Loucy (cell line): ENCODE results near the gene PPP1R13B.

Experiments used
- H2AFZ ChIP-seq: fragments of 200-600 bp; sonication (generic); 2 replicates; pipeline ENCODE4 v1.6.0; 2016; ENCODE audit warnings: antibody characterized with exemption, mild to moderate bottlenecking, low read length, moderate library complexity
- H3F3A ChIP-seq: fragments of 200-600 bp; 2 replicates; pipeline ENCODE4 v1.6.0; 2016; ENCODE audit warnings: antibody characterized with exemption, low read depth, mild to moderate bottlenecking
- H3K27me3 ChIP-seq: fragments of 200-600 bp; sonication (generic); 2 replicates; pipeline ENCODE4 v1.6.1; 2014; ENCODE audit warnings: low read length, mild to moderate bottlenecking; ENCODE audit not compliant: insufficient read depth, poor library complexity, severe bottlenecking
- H3K36me3 ChIP-seq: fragments of 200-600 bp; sonication (generic); 2 replicates; pipeline ENCODE4 v1.6.1; 2016; ENCODE audit warnings: low read length; ENCODE audit not compliant: insufficient read depth
- H3K4me1 ChIP-seq: fragments of 200-600 bp; sonication (generic); 2 replicates; pipeline ENCODE4 v1.5.1; 2014; ENCODE audit warnings: low read length, mild to moderate bottlenecking; ENCODE audit not compliant: insufficient read depth, poor library complexity, severe bottlenecking
- H3K4me2 ChIP-seq: fragments of 200-600 bp; sonication (generic); 2 replicates; pipeline ENCODE4 v1.6.0; 2014; ENCODE audit warnings: antibody characterized with exemption, low read length, low read depth, mild to moderate bottlenecking; ENCODE audit not compliant: poor library complexity, severe bottlenecking
- H3K4me3 ChIP-seq: fragments of 200-600 bp; sonication (generic); 2 replicates; pipeline ENCODE4 v1.5.1; 2014; ENCODE audit warnings: low read length, mild to moderate bottlenecking, mixed read lengths; ENCODE audit not compliant: poor library complexity, severe bottlenecking
- H3K79me2 ChIP-seq: fragments of 200-600 bp; sonication (generic); 2 replicates; pipeline ENCODE4 v1.6.1; 2014; ENCODE audit warnings: low read length; ENCODE audit not compliant: insufficient read depth
- H3K9ac ChIP-seq: fragments of 200-600 bp; sonication (generic); 2 replicates; pipeline ENCODE4 v1.6.0; 2014; ENCODE audit warnings: mild to moderate bottlenecking, low read depth, low read length, moderate library complexity; ENCODE audit not compliant: poor library complexity, severe bottlenecking
- H3K9me2 ChIP-seq: fragments of 200-600 bp; sonication (generic); replicated peaks from 2 replicates; pipeline ENCODE4 v1.6.1; 2016; ENCODE audit warnings: low read depth, low read length, mixed read lengths
- H3K9me3 ChIP-seq: fragments of 200-600 bp; sonication (generic); 2 replicates; pipeline ENCODE4 v1.6.1; 2014; ENCODE audit warnings: mild to moderate bottlenecking, antibody characterized with exemption, low read length, low read depth; ENCODE audit not compliant: insufficient read depth
- H4K20me1 ChIP-seq: fragments of 200-600 bp; sonication (generic); 2 replicates; pipeline ENCODE4 v1.6.0; 2014; ENCODE audit warnings: antibody characterized with exemption, low read length, mild to moderate bottlenecking; ENCODE audit not compliant: insufficient read depth, poor library complexity, severe bottlenecking
- CTCF ChIP-seq: fragments of 200-600 bp; sonication (generic); conservative IDR thresholded peaks from 2 replicates; pipeline ENCODE4 v1.5.1; 2014; ENCODE audit warnings: mild to moderate bottlenecking, antibody characterized with exemption, low read length
- EZH2phosphoT487 ChIP-seq: fragments of 200-600 bp; IDR thresholded peaks from 2 replicates; pipeline ENCODE4 v1.6.1; 2018; ENCODE audit warnings: antibody characterized with exemption, mild to moderate bottlenecking, moderate library complexity, borderline replicate concordance

The PPP1R13B gene

GRCh38 chr14:103732868-103733620, 114.3 kb downstream of the PPP1R13B start:
- Histone ChIP-seq H3K4me1 (no peaks in the 10 kb centered on the region), H3K9ac (no peak overlapping the region), H3F3A (no peaks in the 10 kb centered on the region), H4K20me1 (no peaks in the 10 kb centered on the region), H3K36me3 (peaks cover 15% of the 10 kb centered on the region; the same call in 1 of the 2 replicates), H3K9me3 (no peaks in the 10 kb centered on the region), H3K4me3 (no peak overlapping the region), H3K9me2 (no peaks in the 10 kb centered on the region), H3K27me3 (no peaks in the 10 kb centered on the region), H3K4me2 (no peak overlapping the region), H2AFZ (no peak overlapping the region), H3K79me2 (no peaks in the 10 kb centered on the region)
- TF ChIP-seq CTCF (no peak), EZH2phosphoT487 (no peak)

- Histone ChIP-seq H3K79me2 (no peaks in the 10 kb centered on the region), H3K4me1 (no peaks in the 10 kb centered on the region), H3K9ac (no peak overlapping the region), H3F3A (no peaks in the 10 kb centered on the region), H3K4me2 (no peak overlapping the region), H2AFZ (no peak overlapping the region), H3K9me2 (no peaks in the 10 kb centered on the region), H3K4me3 (no peak overlapping the region), H3K27me3 (no peaks in the 10 kb centered on the region), H3K9me3 (no peaks in the 10 kb centered on the region), H4K20me1 (no peaks in the 10 kb centered on the region), H3K36me3 (peaks cover 15% of the 10 kb centered on the region; the same call in 1 of the 2 replicates)
- no peak for TF ChIP-seq EZH2phosphoT487
- no peak for TF ChIP-seq CTCF
Measured at GRCh38 chr14:103731916-103732867, 115.2 kb downstream of the PPP1R13B start.

GRCh38 chr14:103731481-103731880, 115.9 kb downstream of the PPP1R13B start:
- Histone ChIP-seq H2AFZ (no peak overlapping the region), H3K9me2 (no peaks in the 10 kb centered on the region), H4K20me1 (no peaks in the 10 kb centered on the region), H3K9ac (no peak overlapping the region), H3K4me1 (no peaks in the 10 kb centered on the region), H3K4me2 (no peak overlapping the region), H3K27me3 (no peaks in the 10 kb centered on the region), H3K4me3 (no peak overlapping the region), H3K9me3 (no peaks in the 10 kb centered on the region), H3F3A (no peaks in the 10 kb centered on the region), H3K79me2 (no peaks in the 10 kb centered on the region), H3K36me3 (peaks cover 15% of the 10 kb centered on the region; the same call in 1 of the 2 replicates)
- no peak for TF ChIP-seq EZH2phosphoT487
- TF ChIP-seq CTCF = no peak
